ENCODE data around the gene ARHGAP28. TPM values are rescaled to one million over a fixed set of nuclear protein-coding genes. Genes with fewer than 3 reads are reported as not detected.

Gene ARHGAP28
- total and polyA plus RNA-seq, 7 experiments from 2014 or later, result not detected

DNA sequence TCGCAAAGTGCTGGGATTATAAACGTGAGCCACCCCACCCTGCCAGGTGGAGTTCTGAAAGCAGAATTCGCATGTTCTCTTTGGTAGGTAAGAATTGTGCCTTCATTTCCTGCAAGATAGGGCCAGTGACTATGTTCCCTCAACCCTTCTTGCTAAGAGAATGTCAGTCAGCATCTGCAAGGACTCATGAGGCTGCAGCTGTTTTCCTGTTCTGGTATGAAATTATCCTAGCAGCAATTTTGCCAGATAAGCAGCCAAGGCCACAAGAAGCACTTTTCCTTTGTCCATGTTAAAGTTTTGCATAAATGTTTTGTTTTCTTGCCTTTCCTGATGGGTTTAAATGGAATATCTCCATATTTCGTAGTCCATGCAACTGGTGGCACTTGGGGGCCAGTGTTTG, 6.8 kb upstream of the ARHGAP28 start:
- ChIA-PET POLR2A (no interaction called here), CTCF (no interaction called here)
- Mint-ChIP-seq H3K36me3 (no peaks in the 10 kb centered on the region), H3K9me3 (peaks cover 0 to 10% (median 2%) of the 10 kb centered on the region in 11 donors), H3K4me3 (no peak overlapping the region), H3K4me1 (no peaks in the 10 kb centered on the region), H3K27ac (no peak overlapping the region), H3K27me3 (peaks cover 3 to 14% (median 8%) of the 10 kb centered on the region in 5 donors)
- intact Hi-C loops (cut with micrococcal nuclease), result no loop called here
- no peak overlapping the region for H3K4me3 ChIP-seq (ENCODE audit: low read length)
- no peaks in the 10 kb centered on the region for H3K27me3 ChIP-seq (ENCODE audit: control insufficient read depth in 2 of 2, insufficient read depth in 2 of 2, low read length in 2 of 2)
- H3K9me3 ChIP-seq (ENCODE audit: control insufficient read depth in 2 of 3, low read length in 3 of 3), result no peaks in the 10 kb centered on the region
- no peaks in the 10 kb centered on the region for H3K4me1 ChIP-seq (ENCODE audit: control insufficient read depth in 2 of 2, insufficient read depth in 2 of 2, low read length in 2 of 2)
- no peaks in the 10 kb centered on the region for H3K36me3 ChIP-seq (ENCODE audit: control insufficient read depth in 2 of 3, insufficient read depth in 3 of 3, low read length in 3 of 3)
- DNase-seq (no peak), ATAC-seq (no peak)
- H3K27ac ChIP-seq (ENCODE audit: low read depth, low read length), result no peak overlapping the region

DNA sequence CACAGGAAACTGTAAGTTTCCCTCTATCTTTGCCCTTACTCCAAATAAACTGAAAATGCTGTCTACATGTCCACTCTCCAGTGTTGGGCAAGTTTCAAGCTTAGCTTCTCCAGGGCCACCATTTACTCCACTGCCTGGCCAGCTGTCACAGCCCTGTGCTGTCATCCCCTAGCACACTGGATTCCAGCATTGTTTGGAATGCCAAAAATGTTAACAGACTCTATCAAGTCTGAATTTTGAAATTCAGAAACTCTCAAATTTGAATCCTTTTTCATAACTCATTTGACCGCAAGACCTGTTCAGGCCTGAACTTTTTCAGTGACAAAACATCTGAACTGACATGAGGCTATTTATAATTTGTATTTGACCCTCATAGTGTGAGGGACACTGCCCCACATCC, 5.2 kb upstream of the ARHGAP28 start:
- peaks cover 0 to 6% (median 2%) of the 10 kb centered on the region in 11 donors for H3K9me3 Mint-ChIP-seq
- DNase-seq (no peak), ATAC-seq (no peak)
- H3K4me3 Mint-ChIP-seq, result no peak overlapping the region
- H3K9me3 ChIP-seq (ENCODE audit: control insufficient read depth in 2 of 3, low read length in 3 of 3), result no peaks in the 10 kb centered on the region
- CTCF ChIA-PET, result no interaction called here
- H3K27me3 ChIP-seq (ENCODE audit: control insufficient read depth in 2 of 2, insufficient read depth in 2 of 2, low read length in 2 of 2), result no peaks in the 10 kb centered on the region
- intact Hi-C loops (cut with micrococcal nuclease), result no loop called here
- H3K27me3 Mint-ChIP-seq, result peaks cover 15 to 29% (median 21%) of the 10 kb centered on the region in 5 donors
- no peaks in the 10 kb centered on the region for H3K4me1 ChIP-seq (ENCODE audit: control insufficient read depth in 2 of 2, insufficient read depth in 2 of 2, low read length in 2 of 2)
- POLR2A ChIA-PET, result no interaction called here
- no peak overlapping the region for H3K27ac Mint-ChIP-seq
- peaks cover 0 to 12% (median 3%) of the 10 kb centered on the region in 7 donors for H3K4me1 Mint-ChIP-seq
- no peak overlapping the region for H3K4me3 ChIP-seq (ENCODE audit: low read length)
- no peaks in the 10 kb centered on the region for H3K36me3 Mint-ChIP-seq
- no peaks in the 10 kb centered on the region for H3K36me3 ChIP-seq (ENCODE audit: control insufficient read depth in 2 of 3, insufficient read depth in 3 of 3, low read length in 3 of 3)
- H3K27ac ChIP-seq (ENCODE audit: low read depth, low read length), result no peak overlapping the region

DNA sequence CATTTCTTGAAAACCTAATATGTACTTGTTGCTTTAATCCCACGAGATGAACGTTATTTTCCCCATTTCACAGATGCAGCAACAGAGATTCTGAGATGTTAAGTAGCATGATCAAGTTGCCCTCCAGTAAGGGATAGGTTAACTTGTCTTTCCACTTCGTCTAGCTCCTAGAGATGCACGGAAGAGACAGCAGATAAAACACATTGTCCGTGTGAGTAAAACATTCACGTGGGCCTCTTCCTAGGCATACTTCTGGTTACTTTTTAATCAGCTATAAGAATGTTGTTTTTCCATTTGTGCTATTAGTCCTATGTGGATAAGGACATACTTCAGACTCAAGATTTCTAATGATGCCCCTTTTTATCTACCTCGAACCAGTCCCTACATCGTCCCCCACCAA, 1.2 kb upstream of the ARHGAP28 start:
- POLR2A ChIA-PET, result no interaction called here
- no peak overlapping the region for H3K27ac Mint-ChIP-seq

DNA sequence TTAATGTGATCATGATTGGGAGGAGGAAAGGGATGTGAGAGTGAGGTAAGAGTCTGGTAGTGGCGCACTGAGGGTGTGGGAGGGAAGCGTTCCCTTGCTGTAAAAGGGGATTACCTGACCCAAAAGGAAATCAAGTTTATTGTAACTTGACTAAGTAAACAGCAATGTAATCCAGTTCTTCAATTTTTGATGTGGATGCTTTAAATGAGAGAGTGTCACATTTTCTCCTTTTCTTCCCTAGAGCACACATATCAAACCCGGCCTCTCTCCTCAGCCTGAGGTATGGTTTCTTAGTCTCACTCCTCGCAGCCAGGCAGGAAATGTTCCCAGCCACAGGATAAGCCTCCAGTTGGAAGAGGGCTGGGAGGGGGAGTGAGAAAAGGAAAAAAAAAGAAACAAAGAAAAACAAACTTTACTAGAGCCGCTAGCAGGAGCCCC, 688 bp upstream of the ARHGAP28 start:
- ATAC-seq, result no peak
- Mint-ChIP-seq H3K4me3 (peak overlapping the region in 6 of 10 donors; percentile 10 to 81 (median 36)), H3K36me3 (no peaks in the 10 kb centered on the region), H3K27ac (no peak overlapping the region), H3K9me3 (peaks cover 0 to 6% (median 2%) of the 10 kb centered on the region in 11 donors), H3K27me3 (peaks cover 34 to 44% (median 43%) of the 10 kb centered on the region in 5 donors), H3K4me1 (peaks cover 0 to 12% (median 5%) of the 10 kb centered on the region in 7 donors)
- DNase-seq, result no peak
- ChIA-PET CTCF (no interaction called here), POLR2A (no interaction called here)
- Histone ChIP-seq H3K36me3 (ENCODE audit: control insufficient read depth in 2 of 3, insufficient read depth in 3 of 3, low read length in 3 of 3) (no peaks in the 10 kb centered on the region), H3K27me3 (ENCODE audit: control insufficient read depth in 2 of 2, insufficient read depth in 2 of 2, low read length in 2 of 2) (no peaks in the 10 kb centered on the region), H3K9me3 (ENCODE audit: control insufficient read depth in 2 of 3, low read length in 3 of 3) (no peaks in the 10 kb centered on the region), H3K27ac (ENCODE audit: low read depth, low read length) (no peak overlapping the region), H3K4me3 (ENCODE audit: low read length) (no peak overlapping the region), H3K4me1 (ENCODE audit: control insufficient read depth in 2 of 2, insufficient read depth in 2 of 2, low read length in 2 of 2) (no peaks in the 10 kb centered on the region)
- intact Hi-C loops (cut with micrococcal nuclease), result no loop called here

More for the DNA sequence above, 1.2 kb upstream of the ARHGAP28 start:
- H3K27me3 Mint-ChIP-seq, result peaks cover 34 to 44% (median 43%) of the 10 kb centered on the region in 5 donors
- intact Hi-C loops (cut with micrococcal nuclease), result no loop called here
- Histone ChIP-seq H3K4me1 (ENCODE audit: control insufficient read depth in 2 of 2, insufficient read depth in 2 of 2, low read length in 2 of 2) (no peaks in the 10 kb centered on the region), H3K4me3 (ENCODE audit: low read length) (no peak overlapping the region), H3K27ac (ENCODE audit: low read depth, low read length) (no peak overlapping the region), H3K9me3 (ENCODE audit: control insufficient read depth in 2 of 3, low read length in 3 of 3) (no peaks in the 10 kb centered on the region), H3K27me3 (ENCODE audit: control insufficient read depth in 2 of 2, insufficient read depth in 2 of 2, low read length in 2 of 2) (no peaks in the 10 kb centered on the region), H3K36me3 (ENCODE audit: control insufficient read depth in 2 of 3, insufficient read depth in 3 of 3, low read length in 3 of 3) (no peaks in the 10 kb centered on the region)
- CTCF ChIA-PET, result no interaction called here
- H3K9me3 Mint-ChIP-seq, result peaks cover 0 to 6% (median 2%) of the 10 kb centered on the region in 11 donors
- no peak for DNase-seq
- H3K4me1 Mint-ChIP-seq, result peaks cover 0 to 12% (median 5%) of the 10 kb centered on the region in 7 donors
- H3K4me3 Mint-ChIP-seq, result no peak overlapping the region
- H3K36me3 Mint-ChIP-seq, result no peaks in the 10 kb centered on the region
- ATAC-seq, result no peak

DNA sequence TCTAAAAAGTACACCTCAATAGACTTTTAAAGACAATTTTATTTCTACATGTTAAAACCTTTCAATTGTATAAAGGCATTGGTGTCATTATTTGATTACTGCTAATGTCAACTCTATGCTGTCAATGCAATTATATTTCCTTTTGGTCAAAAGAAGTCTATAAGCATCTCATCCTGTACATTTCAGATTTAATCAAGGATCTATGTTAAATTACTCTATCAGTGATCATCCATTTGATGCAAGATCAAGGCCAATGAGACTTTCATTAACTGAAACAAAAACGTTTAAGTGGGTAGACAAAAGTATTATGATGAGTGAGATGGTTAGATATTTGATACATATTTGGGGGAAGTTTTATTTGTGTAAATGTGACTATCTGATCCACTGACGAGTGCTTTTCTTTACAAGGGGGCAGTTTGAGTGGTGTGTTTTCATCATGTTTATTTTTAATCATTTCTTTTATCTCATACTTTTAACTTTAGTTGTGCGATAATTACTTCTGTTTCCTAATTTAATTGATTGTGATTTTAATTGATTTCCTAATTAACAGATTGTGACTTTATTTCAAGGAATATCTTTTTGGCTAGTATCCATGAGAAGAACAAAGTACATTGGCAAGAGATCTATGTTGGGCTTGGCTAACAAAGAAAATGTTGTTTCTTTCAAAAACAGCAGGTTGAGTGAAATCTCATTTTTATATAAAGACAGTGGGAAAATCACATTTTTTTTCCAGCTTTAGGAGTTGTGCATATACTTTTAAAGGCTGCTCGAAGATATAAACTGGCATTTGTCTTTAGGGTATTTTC, 1.1 kb downstream of the ARHGAP28 start:
- Mint-ChIP-seq H3K27ac (no peak overlapping the region), H3K9me3 (peaks cover 0 to 6% (median 1%) of the 10 kb centered on the region in 11 donors), H3K4me1 (peaks cover 0 to 12% (median 5%) of the 10 kb centered on the region in 7 donors), H3K36me3 (no peaks in the 10 kb centered on the region), H3K4me3 (no peak overlapping the region), H3K27me3 (peaks cover 34 to 44% (median 36%) of the 10 kb centered on the region in 5 donors)
- ATAC-seq, result no peak
- H3K36me3 ChIP-seq (ENCODE audit: control insufficient read depth in 2 of 3, insufficient read depth in 3 of 3, low read length in 3 of 3), result no peaks in the 10 kb centered on the region
- ChIA-PET POLR2A (no interaction called here), CTCF (no interaction called here)
- intact Hi-C loops (cut with micrococcal nuclease), result no loop called here
- no peaks in the 10 kb centered on the region for H3K4me1 ChIP-seq (ENCODE audit: control insufficient read depth in 2 of 2, insufficient read depth in 2 of 2, low read length in 2 of 2)
- H3K27me3 ChIP-seq (ENCODE audit: control insufficient read depth in 2 of 2, insufficient read depth in 2 of 2, low read length in 2 of 2), result no peaks in the 10 kb centered on the region
- H3K27ac ChIP-seq (ENCODE audit: low read depth, low read length), result no peak overlapping the region
- H3K4me3 ChIP-seq (ENCODE audit: low read length), result no peak overlapping the region
- DNase-seq, result no peak
- H3K9me3 ChIP-seq (ENCODE audit: control insufficient read depth in 2 of 3, low read length in 3 of 3), result no peaks in the 10 kb centered on the region

DNA sequence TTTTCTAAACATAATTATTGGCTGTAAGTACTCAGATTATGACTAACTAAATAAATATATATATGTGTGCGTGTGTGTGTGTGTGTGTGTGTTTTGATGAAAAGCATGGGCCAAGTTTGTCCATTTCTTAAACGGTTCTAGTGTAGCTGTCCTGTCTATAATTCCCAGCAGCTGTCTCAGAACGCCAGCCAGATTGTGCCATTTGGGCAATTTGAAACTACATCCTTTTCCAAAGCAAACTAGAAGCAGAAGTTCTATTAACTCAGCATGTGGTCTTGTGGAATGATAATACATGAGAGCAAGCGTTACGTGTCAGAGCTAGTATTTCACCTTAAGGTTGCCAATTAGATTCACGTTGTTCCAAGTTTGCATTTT, 1.7 kb downstream of the ARHGAP28 start:
- Mint-ChIP-seq H3K36me3 (no peaks in the 10 kb centered on the region), H3K4me3 (no peak overlapping the region), H3K4me1 (peaks cover 0 to 12% (median 5%) of the 10 kb centered on the region in 7 donors), H3K27ac (no peak overlapping the region), H3K9me3 (peaks cover 0 to 6% (median 2%) of the 10 kb centered on the region in 11 donors), H3K27me3 (peaks cover 34 to 44% (median 36%) of the 10 kb centered on the region in 5 donors)
- ChIA-PET CTCF (no interaction called here), POLR2A (no interaction called here)
- ATAC-seq, result no peak
- H3K27me3 ChIP-seq (ENCODE audit: control insufficient read depth in 2 of 2, insufficient read depth in 2 of 2, low read length in 2 of 2), result no peaks in the 10 kb centered on the region
- H3K27ac ChIP-seq (ENCODE audit: low read depth, low read length), result no peak overlapping the region
- no peak overlapping the region for H3K4me3 ChIP-seq (ENCODE audit: low read length)
- H3K4me1 ChIP-seq (ENCODE audit: control insufficient read depth in 2 of 2, insufficient read depth in 2 of 2, low read length in 2 of 2), result no peaks in the 10 kb centered on the region
- H3K9me3 ChIP-seq (ENCODE audit: control insufficient read depth in 2 of 3, low read length in 3 of 3), result no peaks in the 10 kb centered on the region
- intact Hi-C loops (cut with micrococcal nuclease), result no loop called here
- no peak for DNase-seq
- H3K36me3 ChIP-seq (ENCODE audit: control insufficient read depth in 2 of 3, insufficient read depth in 3 of 3, low read length in 3 of 3), result no peaks in the 10 kb centered on the region

DNA sequence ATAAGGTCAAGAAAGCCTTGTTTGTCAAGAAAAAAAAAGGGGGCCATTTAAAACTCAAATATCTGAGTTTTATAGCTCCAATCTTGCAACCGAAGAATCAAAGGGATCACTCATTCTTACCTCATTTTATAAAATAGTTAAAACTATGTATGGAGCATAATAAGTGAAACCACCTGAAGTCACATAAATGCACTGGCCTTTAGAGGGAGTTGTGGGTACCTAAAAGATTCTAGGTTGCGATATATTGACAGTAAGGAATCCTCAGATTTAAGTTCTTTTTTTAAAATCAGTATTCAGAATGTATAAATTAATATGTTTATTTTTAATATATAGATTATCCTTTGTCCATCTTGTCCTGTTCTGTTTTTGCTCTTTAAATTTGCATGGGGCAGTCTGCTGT, 3.4 kb downstream of the ARHGAP28 start:
- Histone ChIP-seq H3K9me3 (ENCODE audit: control insufficient read depth in 2 of 3, low read length in 3 of 3) (no peaks in the 10 kb centered on the region), H3K4me3 (ENCODE audit: low read length) (no peak overlapping the region), H3K4me1 (ENCODE audit: control insufficient read depth in 2 of 2, insufficient read depth in 2 of 2, low read length in 2 of 2) (no peaks in the 10 kb centered on the region), H3K27me3 (ENCODE audit: control insufficient read depth in 2 of 2, insufficient read depth in 2 of 2, low read length in 2 of 2) (no peaks in the 10 kb centered on the region), H3K27ac (ENCODE audit: low read depth, low read length) (no peak overlapping the region), H3K36me3 (ENCODE audit: control insufficient read depth in 2 of 3, insufficient read depth in 3 of 3, low read length in 3 of 3) (no peaks in the 10 kb centered on the region)
- ATAC-seq (no peak), DNase-seq (no peak)
- Mint-ChIP-seq H3K4me1 (peaks cover 0 to 12% (median 5%) of the 10 kb centered on the region in 7 donors), H3K9me3 (peaks cover 0 to 6% (median 0%) of the 10 kb centered on the region in 11 donors), H3K36me3 (no peaks in the 10 kb centered on the region), H3K27ac (no peak overlapping the region), H3K27me3 (peaks cover 28 to 36% (median 31%) of the 10 kb centered on the region in 5 donors), H3K4me3 (no peak overlapping the region)
- POLR2A ChIA-PET, result no interaction called here
- intact Hi-C loops (cut with micrococcal nuclease), result no loop called here
- CTCF ChIA-PET, result no interaction called here
